D721Med (cell line): ENCODE measurements around the gene GSX1.
A peak's percentile ranks its signal among the peaks of the same experiment; 100 is the strongest.

Source experiments
- DNase-seq: peaks from one replicate; pipeline ENCODE4 v3.0.0; 2011; ENCODE audit warnings: low spot score; ENCODE audit not compliant: insufficient read length
- FAIRE-seq: peaks from 2 replicates; lab custom pipeline; 2011; peaks lifted over from hg19 to GRCh38; lab: Jason Lieb, UNC
- TF ChIP-seq, protein P1 (sequence below): IDR thresholded peaks from 2 replicates; pipeline ENCODE4 v1.5.1; 2012; ENCODE audit warnings: mild to moderate bottlenecking, control low read depth; ENCODE audit not compliant: insufficient read depth; ENCODE audit errors: missing control alignments

Gene GSX1

GRCh38 chr13:27822258-27822872 is 30.1 kb downstream of the GSX1 start:
- DNase-seq (no peak), FAIRE-seq (no peak)
- TF ChIP-seq, protein P1, sequence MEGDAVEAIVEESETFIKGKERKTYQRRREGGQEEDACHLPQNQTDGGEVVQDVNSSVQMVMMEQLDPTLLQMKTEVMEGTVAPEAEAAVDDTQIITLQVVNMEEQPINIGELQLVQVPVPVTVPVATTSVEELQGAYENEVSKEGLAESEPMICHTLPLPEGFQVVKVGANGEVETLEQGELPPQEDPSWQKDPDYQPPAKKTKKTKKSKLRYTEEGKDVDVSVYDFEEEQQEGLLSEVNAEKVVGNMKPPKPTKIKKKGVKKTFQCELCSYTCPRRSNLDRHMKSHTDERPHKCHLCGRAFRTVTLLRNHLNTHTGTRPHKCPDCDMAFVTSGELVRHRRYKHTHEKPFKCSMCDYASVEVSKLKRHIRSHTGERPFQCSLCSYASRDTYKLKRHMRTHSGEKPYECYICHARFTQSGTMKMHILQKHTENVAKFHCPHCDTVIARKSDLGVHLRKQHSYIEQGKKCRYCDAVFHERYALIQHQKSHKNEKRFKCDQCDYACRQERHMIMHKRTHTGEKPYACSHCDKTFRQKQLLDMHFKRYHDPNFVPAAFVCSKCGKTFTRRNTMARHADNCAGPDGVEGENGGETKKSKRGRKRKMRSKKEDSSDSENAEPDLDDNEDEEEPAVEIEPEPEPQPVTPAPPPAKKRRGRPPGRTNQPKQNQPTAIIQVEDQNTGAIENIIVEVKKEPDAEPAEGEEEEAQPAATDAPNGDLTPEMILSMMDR, result no peak

- FAIRE-seq, result no peak
- TF ChIP-seq, protein P1, result no peak
- no peak for DNase-seq
Measured at GRCh38 chr13:27822873-27823311, 30.6 kb downstream of the GSX1 start.

- DNase-seq (no peak), FAIRE-seq (no peak)
- TF ChIP-seq, protein P1, result no peak
Measured at GRCh38 chr13:27824121-27824520, 31.8 kb downstream of the GSX1 start.

DNA sequence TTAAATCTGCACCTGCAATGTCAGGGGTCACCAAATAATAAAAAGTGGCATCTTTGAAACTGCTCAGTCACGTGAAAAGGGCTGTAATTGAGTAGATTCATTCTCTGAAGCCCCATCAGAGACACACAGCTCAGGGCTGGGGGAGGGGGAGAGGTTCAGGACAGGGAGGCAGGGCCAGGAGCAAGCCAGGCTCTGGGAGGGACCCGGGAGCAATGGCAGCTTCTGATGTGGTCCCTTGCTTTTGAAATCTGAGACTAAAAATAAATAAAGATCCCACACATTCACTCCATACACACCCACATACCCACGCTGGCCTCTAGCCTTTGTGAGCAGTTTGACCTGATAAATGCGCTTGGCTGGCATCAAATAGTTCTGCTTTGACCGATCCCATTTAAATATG is 32.8 kb downstream of the GSX1 start:
- TF ChIP-seq, protein P1, result no peak
- FAIRE-seq (no peak), DNase-seq (no peak)

DNA sequence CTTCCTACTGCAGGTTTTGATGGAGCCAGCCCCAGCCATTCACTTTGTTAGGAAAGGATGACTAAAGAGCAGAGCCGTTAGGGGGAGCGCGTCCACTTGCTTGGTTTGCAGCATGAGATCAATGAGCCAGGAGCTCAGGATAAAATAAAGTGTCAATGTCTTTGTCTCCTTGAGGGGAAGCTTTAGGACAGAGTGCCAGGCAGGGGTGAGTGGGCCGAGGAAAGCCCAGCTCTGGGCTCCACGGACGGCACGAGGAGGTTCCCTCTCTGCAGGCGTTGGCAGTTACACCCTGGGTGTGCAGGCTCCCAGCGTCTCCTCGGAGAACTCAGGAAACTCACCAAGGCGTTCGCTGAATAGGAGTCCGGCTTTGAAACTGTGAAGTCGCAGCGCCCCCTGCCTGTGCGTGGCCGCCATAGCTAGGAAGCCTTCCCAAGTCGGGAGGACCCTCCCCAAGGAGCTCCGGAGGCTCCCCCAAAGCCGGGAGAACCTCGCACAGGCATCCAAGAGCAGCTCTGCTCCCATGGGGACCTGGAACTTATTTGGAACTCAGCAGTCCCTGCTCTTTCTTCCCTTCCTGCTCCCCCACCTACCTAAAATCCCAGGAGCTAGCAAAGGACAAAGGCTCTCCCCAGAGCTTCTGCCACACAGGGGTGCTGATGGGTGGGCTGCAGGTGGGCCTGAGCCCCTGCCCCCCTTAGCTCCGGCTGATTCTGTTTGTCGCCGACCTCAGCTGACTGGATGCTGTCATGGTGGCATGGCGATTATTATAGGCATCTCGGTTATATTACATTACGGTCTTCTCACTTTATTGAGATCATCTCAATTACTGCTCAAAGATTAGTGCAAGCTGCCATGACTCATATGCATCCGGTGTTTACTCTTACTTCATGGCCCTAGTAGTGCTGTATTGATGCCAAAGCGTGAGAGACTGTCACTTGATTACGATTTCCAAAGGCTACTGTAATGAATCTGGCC is 34.4 kb downstream of the GSX1 start:
- TF ChIP-seq, protein P1, result peak; percentile 86
- DNase-seq, result peak; percentile 79
- no peak for FAIRE-seq

DNA sequence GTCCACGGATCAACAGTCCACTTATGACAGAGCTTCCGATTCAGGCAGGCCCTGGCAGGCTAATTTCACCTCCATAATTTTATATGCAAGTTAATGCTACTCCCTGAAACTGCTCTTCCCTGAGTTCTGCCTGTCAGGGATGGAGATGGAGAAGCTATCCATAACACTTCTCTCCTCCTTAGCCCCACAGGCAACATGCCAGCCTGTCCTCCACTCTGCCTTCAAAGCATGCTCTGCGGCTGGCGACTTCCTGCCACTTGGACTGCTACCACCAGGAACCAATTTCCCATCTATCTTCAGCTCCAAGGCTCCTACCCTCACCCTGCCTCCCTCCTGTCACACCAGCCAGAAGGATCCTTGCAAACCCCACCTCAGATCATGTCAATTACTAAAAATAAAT is 35.4 kb downstream of the GSX1 start:
- DNase-seq, result no peak
- FAIRE-seq, result no peak
- TF ChIP-seq, protein P1, result no peak
